GM15510 (cell line): ENCODE measurements around the gene SAMD4B.
A peak's percentile ranks its signal among the peaks of the same experiment; 100 is the strongest.

Experiments
- POLR2A ChIP-seq: IDR thresholded peaks from 3 replicates; pipeline ENCODE4 v1.6.1; 2011; ENCODE audit warnings: borderline replicate concordance; ENCODE audit not compliant: insufficient read length; ENCODE audit errors: extremely low read depth

SAMD4B gene

GRCh38 chr19:39341719-39342604 is at the start of gene SAMD4B:
Gene SAMD4B (plus strand): TSS chr19:39342421. CDS start chr19:39356894, 14,473 bp downstream.
- peak; percentile 93 for TF ChIP-seq POLR2A

- no peak for TF ChIP-seq POLR2A
Measured at GRCh38 chr19:39293394-39293793, 48.8 kb upstream of the SAMD4B start.

- no peak for TF ChIP-seq POLR2A
Measured at GRCh38 chr19:39296055-39296645, 46.1 kb upstream of the SAMD4B start, which contains the start of gene IFNL1. Gene IFNL1 (plus strand): TSS chr19:39296407. CDS start chr19:39296422, 15 bp downstream.

GRCh38 chr19:39296906-39297305 is 45.3 kb upstream of the SAMD4B start:
- no peak for TF ChIP-seq POLR2A

- no peak for TF ChIP-seq POLR2A
Measured at GRCh38 chr19:39297931-39298634, 44.1 kb upstream of the SAMD4B start.

- no peak for TF ChIP-seq POLR2A
Measured at GRCh38 chr19:39299404-39299803, 42.8 kb upstream of the SAMD4B start.

- TF ChIP-seq POLR2A = no peak
Measured at GRCh38 chr19:39299832-39300231, 42.4 kb upstream of the SAMD4B start.

GRCh38 chr19:39301021-39301420 is 41.2 kb upstream of the SAMD4B start:
- TF ChIP-seq POLR2A = no peak

- TF ChIP-seq POLR2A = no peak
Measured at GRCh38 chr19:39301562-39301961, 40.7 kb upstream of the SAMD4B start.

GRCh38 chr19:39303373-39304184 is 38.6 kb upstream of the SAMD4B start:
- no peak for TF ChIP-seq POLR2A

GRCh38 chr19:39304185-39304513 is 38.1 kb upstream of the SAMD4B start:
- no peak for TF ChIP-seq POLR2A

GRCh38 chr19:39304701-39305571 is 37.3 kb upstream of the SAMD4B start:
- no peak for TF ChIP-seq POLR2A

GRCh38 chr19:39306075-39306474 is 36.1 kb upstream of the SAMD4B start:
- no peak for TF ChIP-seq POLR2A

- TF ChIP-seq POLR2A = no peak
Measured at GRCh38 chr19:39307046-39307821, 35.0 kb upstream of the SAMD4B start.
